GM12892 (cell line): ENCODE results near the gene PRKCZ.

ENCODE experiments used
- POLR2AphosphoS5 ChIP-seq: IDR thresholded peaks from 2 replicates; pipeline ENCODE4 v1.6.1; 2011; ENCODE audit warnings: low read depth, low read length, control low read depth
- TAF1 ChIP-seq: IDR thresholded peaks from 2 replicates; pipeline ENCODE4 v1.6.1; 2011; ENCODE audit warnings: low read depth, mild to moderate bottlenecking, control low read depth, low read length, borderline replicate concordance

DNA sequence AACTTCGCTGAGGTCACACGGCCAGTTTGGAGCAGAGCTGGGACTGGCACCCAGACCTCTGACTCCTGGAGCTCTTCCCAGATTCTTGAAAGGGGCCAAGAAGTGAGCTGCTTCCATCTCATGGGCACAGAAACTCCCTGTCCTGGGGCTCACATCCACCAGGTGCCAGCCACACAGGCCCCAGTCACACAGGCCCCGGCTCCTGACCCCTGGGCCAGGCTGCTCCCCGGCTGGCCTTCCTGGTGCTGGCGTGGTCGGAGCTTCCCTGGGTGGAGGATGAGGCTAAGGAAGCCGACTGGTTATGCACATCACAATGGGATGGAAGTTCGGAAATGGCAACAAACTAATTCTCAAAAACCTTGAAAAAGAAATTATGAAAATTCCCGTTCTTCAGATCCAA, 34.1 kb upstream of the PRKCZ start:
- TF ChIP-seq TAF1 (no peak), POLR2AphosphoS5 (no peak)
